ENCODE data around the gene LZTR1. TPM values are rescaled to one million over a fixed set of nuclear protein-coding genes. Genes with fewer than 3 reads are reported as not detected.
"Not testable (repeated sequence)": the region's sequence is repeated elsewhere in the genome, so short reads cannot be mapped to it uniquely, and the experiment has no call there.

LZTR1 gene
- total RNA-seq, 1 experiment from 2014 or later, result 35.3 TPM

DNA sequence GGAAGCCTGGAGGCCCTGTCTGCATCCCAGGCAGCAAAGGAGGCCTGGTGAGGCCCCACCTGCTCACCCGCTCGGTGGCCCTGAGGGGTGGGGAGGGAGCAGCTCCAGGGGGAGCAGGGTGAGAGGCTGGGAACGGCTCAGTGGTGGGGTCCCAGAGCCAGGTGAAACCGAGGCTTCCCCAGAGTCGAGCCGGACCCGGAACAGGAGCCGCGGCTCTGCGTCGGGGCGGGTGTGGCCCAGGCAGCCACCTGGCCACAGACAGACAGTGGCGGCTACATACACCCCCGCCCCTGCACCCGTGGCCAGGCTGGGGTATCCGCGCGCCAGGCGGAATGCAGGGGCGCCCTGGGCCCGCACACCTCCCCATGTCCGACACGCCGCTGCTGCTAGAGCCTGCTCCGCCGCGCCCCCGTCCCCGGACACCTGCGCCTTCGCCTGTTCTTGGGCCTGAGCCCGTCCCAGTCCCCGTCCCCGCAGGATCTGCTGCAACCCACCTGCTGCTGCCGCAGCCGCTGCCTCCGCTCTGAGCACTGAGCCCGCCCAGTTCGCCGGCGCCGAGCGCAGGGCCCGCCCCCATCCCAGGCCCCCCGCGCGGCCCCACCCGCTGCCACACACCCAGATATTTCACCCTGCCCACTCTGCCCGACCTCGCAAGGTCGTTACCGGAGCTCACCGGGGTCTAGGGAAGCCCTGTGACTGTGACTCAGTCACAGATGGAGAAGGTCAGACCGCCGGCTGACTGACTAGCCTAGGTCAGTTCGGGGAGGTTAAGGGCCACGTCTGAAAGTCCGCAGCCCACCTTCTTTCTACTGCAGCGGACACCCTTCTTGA, 50.2 kb downstream of the LZTR1 start, which contains the start of gene SLC7A4:
Gene SLC7A4 (minus strand): TSS at position 525 of the 831 bp plus-strand sequence. CDS start 749 bp downstream, outside the sequence.
- no peak for DNase-seq (ENCODE audit: low read depth)

DNA sequence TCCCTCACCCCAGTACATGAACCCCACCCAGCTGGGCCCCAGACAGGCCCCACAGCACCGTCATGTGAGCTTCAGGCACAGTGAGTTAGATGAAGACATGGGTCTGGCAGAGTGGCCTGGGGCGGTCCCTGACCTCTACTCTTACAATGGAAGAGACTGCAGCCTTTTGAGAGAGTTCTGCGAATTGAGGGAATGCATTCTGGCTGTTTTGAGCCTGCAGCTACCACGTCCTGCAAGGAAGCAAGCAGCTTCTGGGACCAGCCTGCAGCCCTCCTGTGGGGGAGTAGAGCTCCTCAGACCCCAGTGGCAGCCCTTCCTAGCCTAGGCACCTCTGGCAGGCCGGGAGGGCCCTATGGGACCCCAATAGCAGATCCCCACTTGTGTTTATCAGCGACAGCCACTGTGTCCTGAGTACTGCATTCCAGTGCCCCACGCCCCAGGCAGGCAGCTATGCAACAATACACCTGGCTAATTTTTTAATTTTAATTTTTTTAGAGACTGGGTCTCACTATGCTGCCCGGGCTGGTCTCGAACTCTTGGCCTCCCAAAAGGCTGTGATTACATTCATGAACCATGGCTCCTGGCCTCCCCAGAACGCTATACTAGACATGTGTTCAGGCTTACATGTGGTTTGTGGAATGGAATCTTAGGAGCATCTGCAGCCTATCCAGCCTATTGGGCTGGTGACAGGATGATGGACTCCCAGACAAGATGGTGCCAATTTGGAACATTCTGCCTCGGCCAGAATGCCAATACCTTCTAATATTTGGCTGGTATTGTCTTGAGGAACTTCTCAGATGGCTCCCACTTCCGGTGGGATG, 51.0 kb downstream of the LZTR1 start:
- no peak for DNase-seq (ENCODE audit: low read depth)

DNA sequence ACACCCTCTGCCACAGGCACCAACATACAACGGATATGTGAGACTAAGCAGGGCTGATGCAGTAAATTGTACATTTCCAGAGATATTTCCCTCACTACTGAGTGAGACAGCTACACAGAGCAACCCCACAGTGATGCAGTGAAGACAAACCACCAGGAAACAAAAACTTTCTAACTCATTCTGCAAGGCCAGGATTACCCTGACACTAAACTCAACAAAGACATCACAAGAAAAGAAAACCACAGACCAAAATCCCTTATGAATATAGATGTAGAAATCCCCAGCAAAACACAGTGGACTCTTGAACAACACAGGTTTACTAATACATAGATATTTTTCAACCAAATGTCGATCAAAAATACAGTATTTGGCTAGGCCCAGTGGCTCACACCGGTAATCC, 51.8 kb downstream of the LZTR1 start:
- DNase-seq (ENCODE audit: low read depth), result no peak

DNA sequence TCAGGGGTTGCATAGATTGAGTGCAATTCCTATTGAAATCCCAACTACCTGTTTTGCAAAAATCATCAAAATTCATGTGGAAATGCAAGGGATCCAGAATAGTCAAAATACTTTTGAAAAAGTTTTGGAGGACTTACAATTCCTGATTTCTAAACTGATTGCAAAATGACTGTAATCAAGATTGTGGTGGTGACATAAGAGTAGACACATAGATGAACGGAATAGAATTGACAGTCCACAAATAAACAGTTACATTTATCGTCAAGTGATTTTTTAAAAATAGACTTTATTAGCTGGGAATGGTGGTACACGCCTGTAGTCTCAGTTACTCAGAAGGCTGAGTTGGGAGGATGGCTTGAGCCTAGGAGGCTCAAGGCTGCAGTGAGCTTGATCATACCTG, 52.9 kb downstream of the LZTR1 start:
- no peak for DNase-seq (ENCODE audit: low read depth)

DNA sequence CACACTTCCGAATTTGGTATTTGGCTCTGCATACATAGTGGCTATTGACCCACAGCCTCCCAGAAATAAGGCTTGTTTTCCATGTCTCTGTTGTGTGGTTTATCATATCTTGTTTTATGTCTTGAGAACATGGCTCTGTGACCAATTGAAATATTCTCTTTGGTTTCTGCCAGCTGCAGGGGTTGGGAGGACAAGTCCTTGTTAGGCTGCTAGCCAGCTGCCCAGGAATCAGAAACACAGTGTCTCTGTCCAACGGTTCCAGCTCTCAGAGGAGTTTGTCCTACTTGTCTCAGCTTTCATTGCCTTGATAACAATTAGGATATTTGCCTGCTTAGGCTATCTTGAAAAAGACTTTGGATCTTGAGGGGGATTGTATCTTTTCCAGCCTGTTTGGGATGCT, 56.3 kb downstream of the LZTR1 start:
- no peak for DNase-seq (ENCODE audit: low read depth)

GRCh38 chr22:21039158-21039557, 57.1 kb downstream of the LZTR1 start:
- DNase-seq (ENCODE audit: low read depth), result not testable (repeated sequence)

DNA sequence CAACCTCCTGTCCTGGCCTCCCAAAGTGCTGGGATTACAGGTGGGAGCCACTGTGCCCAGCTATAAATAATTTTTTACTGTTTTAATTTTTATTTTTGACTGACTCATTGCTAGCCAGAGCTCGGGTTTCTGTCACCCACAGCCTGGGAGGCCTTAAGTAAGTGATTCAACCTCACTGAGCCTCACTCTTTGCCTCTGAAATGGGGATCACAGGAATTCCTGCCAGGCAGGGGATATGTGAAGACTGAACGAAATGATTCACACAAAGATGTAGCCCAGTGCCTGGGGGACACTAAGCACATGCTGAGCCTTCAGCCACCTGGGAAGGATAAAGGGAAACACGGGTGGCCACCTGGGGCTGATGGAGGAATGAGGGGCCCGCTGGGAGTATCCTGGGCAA, 59.8 kb downstream of the LZTR1 start:
- peak; percentile 63 for DNase-seq (ENCODE audit: low read depth)

DNA sequence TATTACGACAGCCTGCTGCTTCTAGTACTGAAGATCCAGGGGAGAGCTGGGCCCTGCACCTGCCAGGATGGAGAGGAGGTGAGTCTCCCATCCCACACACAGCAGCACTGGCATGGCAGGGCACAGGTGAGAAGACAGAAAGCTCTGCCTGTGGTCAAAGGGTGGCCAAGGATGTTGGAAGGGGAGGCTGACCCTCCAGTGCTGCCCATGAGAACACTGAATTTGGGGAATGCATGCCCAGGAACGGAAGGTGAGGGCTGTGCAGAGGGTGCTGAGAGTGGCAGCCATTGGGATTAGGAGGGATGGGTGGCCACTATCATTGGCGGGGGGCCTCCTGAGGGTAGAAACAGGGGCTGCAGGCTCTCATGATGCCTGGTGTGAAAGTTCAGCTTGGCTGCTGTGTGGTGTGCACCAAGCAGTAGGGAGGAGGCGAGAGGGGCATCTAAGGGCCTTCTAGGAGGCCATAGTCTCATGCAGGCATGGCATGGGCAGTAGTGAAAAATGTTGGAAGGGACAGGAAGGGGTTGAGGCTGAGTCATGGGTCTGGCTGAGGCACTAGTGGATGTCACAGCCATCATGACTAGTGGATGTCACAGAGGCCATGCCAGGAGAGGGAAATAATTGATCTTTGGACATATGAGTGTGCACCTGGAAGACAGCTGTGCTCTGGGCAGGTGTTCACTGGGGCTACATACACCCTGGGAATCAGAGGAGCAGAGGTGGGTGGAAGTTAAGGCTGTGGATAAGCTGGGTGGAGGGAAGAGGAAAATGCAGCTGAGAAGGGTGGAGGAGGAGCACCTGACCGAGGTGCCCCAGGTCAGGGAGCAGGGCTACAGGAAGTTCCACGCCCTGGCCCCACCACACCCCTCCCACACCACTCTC, 61.1 kb downstream of the LZTR1 start:
- DNase-seq (ENCODE audit: low read depth), result peak; percentile 20

DNA sequence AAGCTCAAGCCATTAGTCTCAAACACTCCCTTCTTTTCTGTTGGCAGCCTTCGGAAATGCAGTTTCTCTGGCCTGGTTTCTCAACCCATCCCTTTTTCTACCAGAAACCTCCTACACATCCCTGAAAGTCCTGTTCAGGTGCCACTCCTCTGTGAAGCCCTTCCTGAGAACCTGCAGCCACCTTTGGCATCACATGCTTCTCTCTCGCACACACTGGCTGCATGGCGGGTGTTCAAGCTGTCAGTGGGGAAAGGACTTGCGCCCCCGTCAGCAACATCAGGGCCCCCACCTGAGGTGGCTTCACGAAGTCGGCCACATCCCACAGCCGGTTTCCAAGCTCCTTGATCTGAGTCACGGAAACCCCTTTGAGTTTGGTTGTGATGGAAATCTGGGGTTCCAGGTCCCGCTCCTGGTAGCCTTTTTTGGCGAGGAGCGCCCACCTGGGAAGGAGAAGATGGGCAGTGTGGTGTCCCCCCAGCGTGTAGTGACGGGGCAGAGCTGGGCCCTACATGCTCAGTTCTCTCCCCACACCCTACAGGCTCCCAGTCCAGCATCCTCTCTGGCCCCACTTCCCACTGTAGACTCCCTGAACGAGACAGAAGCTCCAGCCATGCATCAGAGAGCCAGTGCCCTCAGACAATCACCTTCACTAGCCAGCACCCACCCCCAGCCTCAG, 61.9 kb downstream of the LZTR1 start:
- no peak for DNase-seq (ENCODE audit: low read depth)

DNA sequence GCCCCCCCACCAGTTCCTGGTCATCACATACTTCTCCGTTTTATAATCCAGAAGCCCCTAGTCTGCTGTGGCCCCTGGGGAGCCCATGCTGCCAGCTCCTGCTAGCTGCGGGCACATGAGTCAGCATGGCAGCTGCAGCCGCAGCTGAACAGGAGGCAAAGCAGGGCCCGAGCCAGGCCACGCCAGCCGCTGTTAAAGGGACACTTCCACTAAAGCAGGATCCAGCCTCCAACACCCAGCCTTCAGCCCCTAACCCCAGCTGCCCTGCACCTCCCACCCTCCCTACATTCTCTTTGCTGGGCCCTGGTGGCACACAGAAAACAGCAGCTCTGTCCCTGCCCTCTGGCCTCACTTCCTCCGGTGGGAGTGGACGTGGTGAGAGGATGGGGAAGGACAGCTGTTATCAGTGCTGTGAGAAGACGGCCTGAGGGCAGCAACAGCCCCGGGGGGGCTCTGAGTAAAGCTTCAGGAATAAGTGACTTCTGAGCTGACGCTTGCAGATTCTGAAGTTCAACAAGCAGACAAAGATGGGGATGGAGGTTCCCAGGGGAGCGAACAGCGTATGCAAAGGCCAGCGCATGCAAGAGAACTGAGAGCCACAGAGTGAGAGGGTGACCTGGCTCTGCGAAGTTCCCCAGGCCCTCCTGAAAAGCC, 63.0 kb downstream of the LZTR1 start:
- peak; percentile 68 for DNase-seq (ENCODE audit: low read depth)

- peak; percentile 91 for DNase-seq (ENCODE audit: low read depth)
Observed at GRCh38 chr22:21045585-21046294, 63.6 kb downstream of the LZTR1 start, which contains the start of gene LRRC74B. Gene LRRC74B (plus strand): TSS chr22:21045946. CDS start chr22:21045987, 41 bp downstream.

DNA sequence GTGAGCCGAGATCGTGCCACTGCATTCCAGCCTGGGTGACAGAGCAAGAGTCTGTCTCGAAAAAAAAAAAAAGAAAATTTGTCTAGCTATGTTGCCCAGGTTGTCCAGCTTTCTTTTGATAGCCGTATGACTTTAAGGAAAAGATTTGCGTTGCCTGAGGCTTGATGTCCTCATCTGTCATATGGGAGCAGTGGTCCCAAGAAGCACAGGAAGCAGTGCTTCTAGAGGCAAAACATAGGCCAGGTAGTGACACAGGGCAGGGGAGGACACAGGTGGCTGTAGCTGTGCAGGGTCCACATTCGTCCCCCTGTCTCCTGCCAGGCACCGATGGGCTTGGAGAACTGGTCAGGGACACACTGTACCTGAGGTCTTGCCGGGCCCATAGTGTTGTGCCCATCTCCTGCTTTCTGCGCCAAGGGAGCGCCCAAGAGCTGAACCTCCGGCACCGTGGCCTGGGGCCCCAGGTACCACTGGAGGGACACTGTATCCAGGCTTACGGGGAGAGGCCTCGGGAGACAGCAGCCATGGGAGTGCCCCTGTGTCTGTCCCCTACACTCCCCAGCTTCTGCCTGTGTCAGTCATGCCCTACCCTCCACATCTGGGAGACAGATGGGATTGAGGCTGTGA, 65.1 kb downstream of the LZTR1 start:
- no peak for DNase-seq (ENCODE audit: low read depth)

DNA sequence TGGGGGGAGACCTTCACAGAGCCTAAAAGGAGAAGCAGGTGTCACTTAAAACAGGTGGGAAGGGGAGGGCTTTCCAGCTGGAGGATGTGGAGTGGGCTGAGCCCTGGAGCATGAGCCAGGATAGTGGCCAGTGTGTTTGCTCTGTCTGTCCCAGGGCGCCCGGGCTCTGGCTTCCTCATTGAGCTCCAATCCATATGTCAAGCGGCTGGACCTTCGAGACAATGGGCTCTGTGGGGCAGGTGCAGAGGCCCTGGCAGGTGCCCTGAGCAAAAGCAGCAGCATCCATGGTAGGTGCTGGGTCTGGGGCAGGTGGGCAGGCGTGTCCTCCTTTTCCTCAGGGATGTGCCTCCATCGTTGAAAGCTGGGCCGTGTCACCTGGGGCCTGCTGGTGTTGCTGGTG, 65.6 kb downstream of the LZTR1 start:
- DNase-seq (ENCODE audit: low read depth), result no peak

DNA sequence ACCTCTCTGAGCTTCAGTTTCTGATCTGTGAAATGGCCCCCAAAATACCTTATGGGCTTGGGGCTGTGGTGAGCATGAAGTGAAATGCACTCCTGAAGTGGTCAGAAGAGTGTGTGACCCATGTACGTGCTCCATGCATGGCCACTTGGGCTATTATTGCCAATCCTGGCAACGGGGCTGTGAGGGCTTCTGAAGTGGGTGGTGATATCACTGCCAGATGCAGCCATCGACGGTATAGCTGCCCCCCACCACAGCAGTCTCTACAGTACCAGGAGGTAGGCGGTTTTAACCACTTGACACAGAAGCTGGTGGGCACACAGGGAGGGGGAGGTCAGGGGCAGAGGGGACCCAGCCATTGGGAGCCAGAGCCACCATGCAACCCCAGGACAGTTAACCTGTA, 66.4 kb downstream of the LZTR1 start:
- not testable (repeated sequence) for DNase-seq (ENCODE audit: low read depth)

Small RNA genes lying within 50 kb of the gene (small RNA-seq; reads per million reads assigned to genes)
- gene MIR649, result not detected

Other genes starting within 250 kb of the LZTR1 start
- gene SERPIND1, start 208.2 kb upstream of the LZTR1 start, total RNA-seq (2014; rRNA removed; shearing (Covaris generic)), result 0.37 and 0.80 TPM in 2 replicates
- gene PI4KA, start 123.5 kb upstream of the LZTR1 start, total RNA-seq (2014; rRNA removed; shearing (Covaris generic)), result 32.9 and 35.9 TPM in 2 replicates
- 11.2 and 12.0 TPM in 2 replicates for gene SNAP29, start 123.3 kb upstream of the LZTR1 start, total RNA-seq (2014; rRNA removed; shearing (Covaris generic))
- gene CRKL, start 64.9 kb upstream of the LZTR1 start, total RNA-seq (2014; rRNA removed; shearing (Covaris generic)), result 37.4 and 48.8 TPM in 2 replicates
- gene AIFM3, start 15.0 kb upstream of the LZTR1 start, total RNA-seq (2014; rRNA removed; shearing (Covaris generic)), result 0.63 TPM in 1 of 2 replicates, not detected in the other
- 57.3 and 64.0 TPM in 2 replicates for gene THAP7, start 19.8 kb downstream of the LZTR1 start, total RNA-seq (2014; rRNA removed; shearing (Covaris generic))
- 0.45 and 0.87 TPM in 2 replicates for gene P2RX6, start 32.9 kb downstream of the LZTR1 start, total RNA-seq (2014; rRNA removed; shearing (Covaris generic))
- gene SLC7A4, start 50.3 kb downstream of the LZTR1 start, total RNA-seq (2014; rRNA removed; shearing (Covaris generic)), result not detected in 2 replicates
- not detected in 2 replicates for gene LRRC74B, start 63.6 kb downstream of the LZTR1 start, total RNA-seq (2014; rRNA removed; shearing (Covaris generic))